Caco-2 (cell line): ENCODE data around the gene TTYH3. TPM values are rescaled to one million over a fixed set of nuclear protein-coding genes. Genes with fewer than 3 reads are reported as not detected.

Experiments used
- BruUV-seq: library from RNA; stranded (reverse); fragments of 400-500 nt; replicated peaks from 2 replicates; lab custom pipeline; 2021; lab: Mats Ljungman, UMichigan
- CTCF ChIA-PET: fragments of 300-600 bp; sonication (Branson Sonifier 250); formaldehyde crosslinking; loops from one replicate; lab custom pipeline; 2022; ENCODE audit warnings: antibody characterized with exemption; lab: Charles Lee
- POLR2A ChIA-PET: fragments of 300-600 bp; sonication (Branson Sonifier 250); formaldehyde crosslinking; loops from one replicate; lab custom pipeline; 2022; ENCODE audit warnings: antibody characterized with exemption; lab: Charles Lee
- DNase-seq, 2 experiments: peaks; one replicate each; pipeline versions ENCODE4 v3.0.0 to v3.0.0-alpha.2; 2020 to 2022
- H3K27me3 ChIP-seq: replicated peaks from 2 replicates; pipeline ENCODE4 v1.6.0; 2011; ENCODE audit warnings: low read length; ENCODE audit not compliant: control insufficient read depth, insufficient read depth
- H3K36me3 ChIP-seq: 2 replicates; pipeline ENCODE4 v1.5.1; 2011; ENCODE audit warnings: low read length; ENCODE audit not compliant: control insufficient read depth, insufficient read depth
- H3K4me1 ChIP-seq: fragments of 250-450 bp; sonication (Bioruptor Pico); 2 replicates; pipeline ENCODE4 v1.5.1; 2020; ENCODE audit warnings: mild to moderate bottlenecking
- H3K4me3 ChIP-seq: 2 replicates; pipeline ENCODE4 v1.5.1; 2011; ENCODE audit warnings: low read depth, mild to moderate bottlenecking, control low read depth, low read length
- H3K9me3 ChIP-seq: fragments of 250-450 bp; sonication (Bioruptor Pico); 2 replicates; pipeline ENCODE4 v1.5.1; 2020; ENCODE audit warnings: mild to moderate bottlenecking, moderate library complexity
- H3K27ac Mint-ChIP-seq: one replicate; pipeline ENCODE4 v1.8.0; 2022; ENCODE audit warnings: mixed read lengths; ENCODE audit not compliant: unreplicated experiment
- H3K27me3 Mint-ChIP-seq: one replicate; pipeline ENCODE4 v1.8.0; 2022; ENCODE audit warnings: mixed read lengths; ENCODE audit not compliant: insufficient read depth, unreplicated experiment
- H3K36me3 Mint-ChIP-seq: one replicate; pipeline ENCODE4 v1.8.0; 2022; ENCODE audit warnings: mild to moderate bottlenecking, mixed read lengths; ENCODE audit not compliant: insufficient read depth, unreplicated experiment
- H3K4me1 Mint-ChIP-seq: one replicate; pipeline ENCODE4 v1.8.0; 2022; ENCODE audit warnings: low read depth, mixed read lengths; ENCODE audit not compliant: unreplicated experiment
- H3K4me3 Mint-ChIP-seq: one replicate; pipeline ENCODE4 v1.8.0; 2022; ENCODE audit warnings: mild to moderate bottlenecking, moderate library complexity, mixed read lengths; ENCODE audit not compliant: unreplicated experiment
- H3K9me3 Mint-ChIP-seq: one replicate; pipeline ENCODE4 v1.8.0; 2022; ENCODE audit warnings: mixed read lengths; ENCODE audit not compliant: unreplicated experiment
- CTCF ChIP-seq, 2 experiments: fragments of 200-600 bp in 1 of 2; IDR thresholded peaks; 1 replicate in 1 of 2; 2 replicates in 1 of 2; pipeline versions ENCODE4 v1.5.1 to v1.8.0; 2011 to 2022; ENCODE audit warnings: antibody characterized with exemption in 1 of 2, control low read depth in 1 of 2, inconsistent platforms in 1 of 2, low read depth in 1 of 2, low read length in 1 of 2, mild to moderate bottlenecking in 1 of 2, moderate library complexity in 1 of 2; ENCODE audit not compliant: insufficient read depth in 1 of 2, severe bottlenecking in 1 of 2, unreplicated experiment in 1 of 2
- intact Hi-C: fragments of 100-400 bp; cut with micrococcal nuclease; formaldehyde crosslinking; loops from one replicate; pipeline ENCODE4 v1.10.0; 2022; ENCODE audit not compliant: unreplicated experiment
- total RNA-seq: library from RNA; stranded (reverse); gene quantifications from 2 replicates; pipeline ENCODE4 v1.2.3, GENCODE V29; 2022

Gene TTYH3
- total RNA-seq, 1 experiment from 2014 or later = 57.3 TPM

GRCh38 chr7:2602406-2603043 lies 29.3 kb upstream of the TTYH3 start:
- H3K36me3 Mint-ChIP-seq = peaks cover 11% of the 10 kb centered on the region
- no peak for TF ChIP-seq CTCF (IDR thresholded peaks at IDR 0.05; ENCODE audit: insufficient read depth in 1 of 2, low read depth in 1 of 2, low read length in 1 of 2, severe bottlenecking in 1 of 2, unreplicated experiment in 1 of 2)
- H3K4me3 Mint-ChIP-seq = no peak overlapping the region
- Histone ChIP-seq H3K27me3 (no peaks in the 10 kb centered on the region), H3K4me3 (no peak overlapping the region), H3K9me3 (no peaks in the 10 kb centered on the region), H3K4me1 (no peaks in the 10 kb centered on the region), H3K36me3 (no peaks in the 10 kb centered on the region; the same call in none of the 2 replicates)
- no peaks in the 10 kb centered on the region for H3K9me3 Mint-ChIP-seq
- H3K27ac Mint-ChIP-seq = no peak overlapping the region
- ChIA-PET CTCF (no interaction called here), POLR2A (interaction anchor here (0.5 kb wide), 1 partner anchor 47 kb away, joined by 3 read pairs; no protein-coding TSS in a partner anchor)
- intact Hi-C loops = no loop called here
- H3K4me1 Mint-ChIP-seq = no peaks in the 10 kb centered on the region
- no peak for DNase-seq
- H3K27me3 Mint-ChIP-seq = no peaks in the 10 kb centered on the region
- no TSS peak for BruUV-seq

- Mint-ChIP-seq H3K4me1 (no peaks in the 10 kb centered on the region), H3K4me3 (no peak overlapping the region), H3K9me3 (no peaks in the 10 kb centered on the region), H3K27ac (no peak overlapping the region), H3K36me3 (peaks cover 11% of the 10 kb centered on the region), H3K27me3 (no peaks in the 10 kb centered on the region)
- no TSS peak for BruUV-seq
- DNase-seq = no peak
- Histone ChIP-seq H3K4me1 (no peaks in the 10 kb centered on the region), H3K36me3 (no peaks in the 10 kb centered on the region; the same call in none of the 2 replicates), H3K4me3 (no peak overlapping the region), H3K9me3 (no peaks in the 10 kb centered on the region), H3K27me3 (no peaks in the 10 kb centered on the region)
- no peak for TF ChIP-seq CTCF (IDR thresholded peaks at IDR 0.05; ENCODE audit: insufficient read depth in 1 of 2, low read depth in 1 of 2, low read length in 1 of 2, severe bottlenecking in 1 of 2, unreplicated experiment in 1 of 2)
- POLR2A ChIA-PET = no interaction called here
- CTCF ChIA-PET = interaction anchor here (0.7 kb wide), 1 partner anchor 227 kb away, joined by 3 read pairs; no protein-coding TSS in a partner anchor
- intact Hi-C loops = no loop called here
These were observed 28.5 kb upstream of the TTYH3 start for GRCh38 chr7:2603044-2603965.

GRCh38 chr7:2604608-2605174 lies 27.1 kb upstream of the TTYH3 start:
- ChIA-PET POLR2A (no interaction called here), CTCF (no interaction called here)
- Mint-ChIP-seq H3K27ac (no peak overlapping the region), H3K36me3 (peaks cover 11% of the 10 kb centered on the region), H3K27me3 (no peaks in the 10 kb centered on the region), H3K4me1 (no peaks in the 10 kb centered on the region), H3K4me3 (no peak overlapping the region), H3K9me3 (no peaks in the 10 kb centered on the region)
- H3K36me3 ChIP-seq = no peaks in the 10 kb centered on the region; the same call in 1 of the 2 replicates
- DNase-seq = no peak
- no peak for TF ChIP-seq CTCF (IDR thresholded peaks at IDR 0.05; ENCODE audit: insufficient read depth in 1 of 2, low read depth in 1 of 2, low read length in 1 of 2, severe bottlenecking in 1 of 2, unreplicated experiment in 1 of 2)
- no peaks in the 10 kb centered on the region for H3K9me3 ChIP-seq
- BruUV-seq = no TSS peak
- intact Hi-C loops = loop anchor here (5.0 kb wide), 1 partner anchor 78 kb away; no protein-coding TSS in a partner anchor
- no peaks in the 10 kb centered on the region for H3K4me1 ChIP-seq
- no peak overlapping the region for H3K4me3 ChIP-seq
- no peaks in the 10 kb centered on the region for H3K27me3 ChIP-seq
